HG03097 (cell line): ENCODE results near the gene C6orf132.

ENCODE experiments used
- ATAC-seq: cut with Tn5 transposase; IDR thresholded peaks from one replicate; pipeline ENCODE4 v1.9.1; 2021; ENCODE audit not compliant: unreplicated experiment, low FRiP score

C6orf132 gene

GRCh38 chr6:42086046-42087035 is 56.1 kb downstream of the C6orf132 start:
- no peak for ATAC-seq

- ATAC-seq: no peak
Measured at GRCh38 chr6:42084889-42085288, 57.5 kb downstream of the C6orf132 start.

- no peak for ATAC-seq
Measured at GRCh38 chr6:42083530-42083929, 58.9 kb downstream of the C6orf132 start.

DNA sequence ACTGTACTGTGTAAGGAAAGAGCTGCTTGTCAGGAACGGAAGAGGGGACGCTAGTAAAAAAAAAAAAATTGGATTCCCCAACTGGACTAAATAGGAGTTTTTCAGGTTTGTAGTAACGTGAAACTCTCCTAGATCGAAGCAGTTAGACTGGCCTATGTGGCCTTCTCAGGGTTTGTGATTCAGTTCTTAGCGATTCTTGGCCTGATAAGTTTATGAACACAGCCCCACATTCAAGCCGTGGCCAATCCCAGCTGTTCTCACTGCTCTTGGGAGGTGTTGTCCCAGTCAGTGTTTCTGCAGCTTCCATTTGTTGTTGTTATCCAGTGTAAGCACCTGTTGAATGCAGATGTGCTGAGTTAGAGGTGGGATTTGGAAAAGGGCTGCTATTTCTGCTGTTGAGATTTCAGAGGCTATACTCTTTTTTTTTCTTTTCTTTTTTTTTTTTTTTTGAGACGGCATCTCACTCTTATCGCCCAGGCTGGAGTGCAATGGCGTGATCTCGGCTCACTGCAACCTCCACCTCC is 62.4 kb downstream of the C6orf132 start:
- no peak for ATAC-seq

- ATAC-seq: no peak
Measured at GRCh38 chr6:42078386-42078785, 64.0 kb downstream of the C6orf132 start.

DNA sequence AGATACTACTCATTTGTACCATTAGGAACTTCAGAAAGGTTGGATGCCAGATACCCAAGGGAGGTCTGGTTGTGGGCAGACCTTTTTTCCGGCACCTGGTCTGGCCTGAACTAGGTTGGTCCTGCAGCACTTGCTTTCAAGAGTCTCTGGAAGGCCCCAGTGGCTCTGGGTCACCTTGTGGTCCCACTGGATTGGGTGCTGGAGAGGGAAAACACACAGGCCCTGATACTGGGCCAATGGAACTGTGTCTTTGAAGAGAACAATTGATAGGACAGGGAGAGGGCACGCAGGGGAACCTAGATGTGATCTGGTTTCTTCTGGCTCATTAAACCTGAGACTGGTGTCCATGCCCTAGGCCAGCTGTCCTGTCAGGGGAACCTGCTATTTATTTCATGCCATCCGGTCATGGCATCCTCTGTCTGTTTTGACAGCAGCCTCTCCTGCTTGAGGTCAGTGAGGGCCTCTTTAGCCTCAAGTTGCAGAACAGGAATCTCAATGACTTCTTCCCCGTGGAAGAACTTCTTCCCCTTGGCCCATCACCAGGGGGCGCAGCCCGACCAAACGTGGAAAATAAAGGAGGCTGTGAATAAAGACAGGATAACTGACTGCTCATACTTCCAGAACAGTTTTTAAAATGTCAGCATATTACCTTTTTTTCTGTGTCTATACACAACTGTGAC is 67.1 kb downstream of the C6orf132 start:
- ATAC-seq: no peak

- no peak for ATAC-seq
Measured at GRCh38 chr6:42073287-42073686, 69.1 kb downstream of the C6orf132 start.

DNA sequence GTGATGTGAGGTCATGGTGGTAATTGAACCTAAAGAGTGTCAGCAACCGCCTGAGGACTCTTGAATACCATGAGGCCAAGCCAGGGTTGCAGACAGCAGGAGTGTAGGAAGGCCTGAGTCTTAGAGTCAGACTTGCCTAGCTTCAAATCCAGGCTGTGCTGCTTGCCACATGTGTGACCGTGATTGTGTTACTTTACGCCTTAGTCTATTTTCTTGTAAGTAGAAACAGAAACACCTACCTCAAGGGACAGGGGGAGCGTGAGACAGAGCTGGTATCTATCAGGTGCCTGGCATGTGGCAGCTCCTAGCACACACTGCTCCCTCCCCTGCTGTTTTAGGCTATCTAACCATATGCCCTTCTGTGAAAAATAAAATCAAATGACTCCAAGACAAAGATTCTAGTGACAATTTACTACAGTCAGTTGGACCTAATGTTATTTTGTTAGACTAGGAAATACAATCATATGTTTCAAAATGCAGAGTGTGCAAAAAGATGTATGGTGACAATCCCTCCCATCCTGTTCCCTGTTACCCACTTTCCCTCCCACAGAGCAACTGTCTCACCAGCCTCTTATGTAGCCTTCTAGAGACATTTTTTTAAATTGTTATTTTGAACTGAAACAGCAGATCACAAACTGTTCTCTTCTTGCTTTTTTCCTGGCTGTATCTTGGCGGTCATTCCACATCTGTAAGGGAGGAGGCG is 70.4 kb downstream of the C6orf132 start:
- no peak for ATAC-seq

- no peak for ATAC-seq
Measured at GRCh38 chr6:42068872-42069522, 73.4 kb downstream of the C6orf132 start.

- ATAC-seq: no peak
Measured at GRCh38 chr6:42068173-42068572, 74.2 kb downstream of the C6orf132 start.

- no peak for ATAC-seq
Measured at GRCh38 chr6:42066156-42066675, 76.2 kb downstream of the C6orf132 start.

GRCh38 chr6:42059743-42060142 is 82.7 kb downstream of the C6orf132 start:
- no peak for ATAC-seq

DNA sequence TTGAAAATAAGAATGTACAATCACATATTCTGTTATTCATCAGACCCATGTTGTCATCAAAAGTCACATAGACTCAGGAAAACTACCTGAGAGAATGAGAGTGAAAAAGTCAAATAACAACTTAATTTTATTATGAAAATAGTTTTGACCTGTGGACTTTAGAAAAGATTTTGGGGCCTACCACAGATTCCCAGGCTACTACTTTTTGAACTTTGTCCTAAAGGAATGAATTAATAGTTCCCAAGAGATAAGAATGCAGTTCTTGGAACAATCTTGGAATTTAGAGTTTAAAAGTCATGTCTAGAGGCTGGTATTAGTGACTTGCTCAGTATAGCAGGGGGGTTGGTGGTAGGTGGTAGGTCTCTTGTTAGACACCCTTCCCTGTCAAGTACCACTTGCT is 88.8 kb downstream of the C6orf132 start:
- ATAC-seq: no peak

DNA sequence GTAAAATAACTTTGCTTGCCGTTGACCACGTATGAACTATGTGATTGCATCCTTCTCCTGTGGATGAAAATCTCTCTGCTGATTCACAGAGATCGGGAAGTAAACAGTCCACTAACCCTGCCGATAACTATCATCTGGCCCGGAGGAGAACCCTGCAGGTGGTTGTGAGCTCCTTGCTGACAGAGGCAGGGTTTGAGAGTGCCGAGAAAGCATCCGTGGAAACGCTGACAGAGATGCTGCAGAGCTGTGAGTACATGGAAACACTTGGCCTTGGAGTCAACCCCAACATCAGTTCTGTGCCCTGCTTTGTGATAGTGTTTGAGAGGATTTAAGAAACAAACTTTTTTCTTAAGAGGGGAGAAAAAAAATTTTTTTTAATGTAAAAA is 91.2 kb downstream of the C6orf132 start:
- ATAC-seq: no peak
